PC-3 (cell line): ENCODE measurements around the gene ZNHIT6. TPM values are rescaled to one million over a fixed set of nuclear protein-coding genes. Genes with fewer than 3 reads are reported as not detected.

ENCODE experiments used
- ATAC-seq: fragments of 200-7000 bp; cut with Tn5 transposase; 2 replicates; pipeline ENCODE4 v1.9.1; 2020; ENCODE audit warnings: mild to moderate bottlenecking, moderate library complexity
- BruUV-seq: library from RNA; stranded (reverse); fragments of 400-500 nt; replicated peaks from 2 replicates; lab custom pipeline; 2021; lab: Mats Ljungman, UMichigan
- CTCF ChIA-PET: fragments of 300-600 bp; sonication (Branson Sonifier 250); formaldehyde crosslinking; loops from one replicate; lab custom pipeline; 2022; ENCODE audit warnings: antibody characterized with exemption; lab: Charles Lee
- POLR2A ChIA-PET: fragments of 300-600 bp; sonication (Branson Sonifier 250); formaldehyde crosslinking; loops from one replicate; lab custom pipeline; 2022; ENCODE audit warnings: antibody characterized with exemption; ENCODE audit not compliant: unreplicated experiment; lab: Charles Lee
- DNase-seq: peaks from one replicate; pipeline ENCODE4 v3.0.0-alpha.2; 2015
- H2AFZ ChIP-seq: fragments of 300-600 bp; sonication (generic); 2 replicates; pipeline ENCODE4 v1.6.0; 2016; ENCODE audit warnings: antibody characterized with exemption, low read length
- H3F3A ChIP-seq: fragments of 300-600 bp; sonication (generic); one replicate; pipeline ENCODE4 v1.6.0; 2017; ENCODE audit warnings: antibody characterized with exemption, low read length, control low read depth, mild to moderate bottlenecking; ENCODE audit not compliant: unreplicated experiment
- H3K27ac ChIP-seq: fragments of 300-600 bp; sonication (generic); 2 replicates; pipeline ENCODE4 v1.5.1; 2016; ENCODE audit warnings: mild to moderate bottlenecking, low read length
- H3K27me3 ChIP-seq: fragments of 300-600 bp; sonication (generic); 2 replicates; pipeline ENCODE4 v1.6.1; 2016; ENCODE audit warnings: low read length, mixed read lengths
- H3K36me3 ChIP-seq: fragments of 300-600 bp; sonication (generic); 2 replicates; pipeline ENCODE4 v1.6.1; 2016; ENCODE audit warnings: low read depth, mixed run types, low read length, mixed read lengths
- H3K4me1 ChIP-seq: fragments of 300-600 bp; sonication (generic); 2 replicates; pipeline ENCODE4 v1.5.1; 2016; ENCODE audit warnings: low read length; ENCODE audit not compliant: insufficient read depth
- H3K4me2 ChIP-seq: fragments of 300-600 bp; sonication (generic); 2 replicates; pipeline ENCODE4 v1.6.0; 2016; ENCODE audit warnings: low read length
- H3K4me3 ChIP-seq: fragments of 300-600 bp; sonication (generic); 2 replicates; pipeline ENCODE4 v1.5.1; 2016; ENCODE audit warnings: mild to moderate bottlenecking, low read length, mixed read lengths
- H3K79me2 ChIP-seq: fragments of 300-600 bp; sonication (generic); 2 replicates; pipeline ENCODE4 v1.6.1; 2017; ENCODE audit warnings: low read length, mixed read lengths
- H3K9ac ChIP-seq: fragments of 300-600 bp; sonication (generic); 2 replicates; pipeline ENCODE4 v1.6.0; 2016; ENCODE audit warnings: mild to moderate bottlenecking, low read length
- H3K9me2 ChIP-seq: fragments of 300-600 bp; sonication (generic); replicated peaks from 2 replicates; pipeline ENCODE4 v1.6.1; 2016; ENCODE audit warnings: mixed run types, low read length, mixed read lengths
- H3K9me3 ChIP-seq: fragments of 300-600 bp; sonication (generic); 2 replicates; pipeline ENCODE4 v1.6.1; 2016; ENCODE audit warnings: low read length, mixed read lengths
- H4K20me1 ChIP-seq: fragments of 300-600 bp; sonication (generic); 2 replicates; pipeline ENCODE4 v1.6.1; 2016; ENCODE audit warnings: low read length, mixed read lengths
- EZH2 ChIP-seq: fragments of 300-600 bp; sonication (generic); IDR thresholded peaks from one replicate; pipeline ENCODE4 v1.6.1; 2017; ENCODE audit warnings: antibody characterized with exemption, mild to moderate bottlenecking, low read length; ENCODE audit not compliant: unreplicated experiment
- EZH2phosphoT487 ChIP-seq: fragments of 300-600 bp; sonication (generic); IDR thresholded peaks from 2 replicates; pipeline ENCODE4 v1.6.1; 2018; ENCODE audit warnings: mild to moderate bottlenecking, antibody characterized with exemption, low read length, borderline replicate concordance
- intact Hi-C: fragments of 100-400 bp; cut with micrococcal nuclease; formaldehyde crosslinking; loops from 2 replicates; pipeline ENCODE4 v1.9.0; 2023
- total RNA-seq: library from RNA; depleted of rRNA; stranded (reverse); fragments of >200 nt; gene quantifications from 2 replicates; pipeline ENCODE4 v1.2.3, GENCODE V29; 2014
- TF ChIP-seq, protein P1 (sequence below): fragments of 300-600 bp; sonication (generic); conservative IDR thresholded peaks from 2 replicates; pipeline ENCODE4 v1.5.1; 2017; ENCODE audit warnings: antibody characterized with exemption, low read depth, mild to moderate bottlenecking, low read length

The ZNHIT6 gene
- total RNA-seq, 1 experiment from 2014 or later: 18.3 TPM

GRCh38 chr1:85623061-85623471 lies 85.2 kb downstream of the ZNHIT6 start:
- Histone ChIP-seq H3K4me3 (no peak overlapping the region), H3K4me2 (peak overlapping the region; percentile 57), H3K9me3 (no peaks in the 10 kb centered on the region), H3F3A (no peaks in the 10 kb centered on the region), H3K27me3 (no peaks in the 10 kb centered on the region), H2AFZ (no peak overlapping the region), H3K9ac (no peak overlapping the region), H3K36me3 (peaks cover 4% of the 10 kb centered on the region; the same call in 1 of the 2 replicates), H4K20me1 (no peaks in the 10 kb centered on the region), H3K79me2 (no peaks in the 10 kb centered on the region), H3K4me1 (peaks cover 23% of the 10 kb centered on the region), H3K27ac (peak overlapping the region; percentile 75), H3K9me2 (no peaks in the 10 kb centered on the region)
- TF ChIP-seq EZH2 (no peak), EZH2phosphoT487 (no peak)
- TF ChIP-seq, protein P1, sequence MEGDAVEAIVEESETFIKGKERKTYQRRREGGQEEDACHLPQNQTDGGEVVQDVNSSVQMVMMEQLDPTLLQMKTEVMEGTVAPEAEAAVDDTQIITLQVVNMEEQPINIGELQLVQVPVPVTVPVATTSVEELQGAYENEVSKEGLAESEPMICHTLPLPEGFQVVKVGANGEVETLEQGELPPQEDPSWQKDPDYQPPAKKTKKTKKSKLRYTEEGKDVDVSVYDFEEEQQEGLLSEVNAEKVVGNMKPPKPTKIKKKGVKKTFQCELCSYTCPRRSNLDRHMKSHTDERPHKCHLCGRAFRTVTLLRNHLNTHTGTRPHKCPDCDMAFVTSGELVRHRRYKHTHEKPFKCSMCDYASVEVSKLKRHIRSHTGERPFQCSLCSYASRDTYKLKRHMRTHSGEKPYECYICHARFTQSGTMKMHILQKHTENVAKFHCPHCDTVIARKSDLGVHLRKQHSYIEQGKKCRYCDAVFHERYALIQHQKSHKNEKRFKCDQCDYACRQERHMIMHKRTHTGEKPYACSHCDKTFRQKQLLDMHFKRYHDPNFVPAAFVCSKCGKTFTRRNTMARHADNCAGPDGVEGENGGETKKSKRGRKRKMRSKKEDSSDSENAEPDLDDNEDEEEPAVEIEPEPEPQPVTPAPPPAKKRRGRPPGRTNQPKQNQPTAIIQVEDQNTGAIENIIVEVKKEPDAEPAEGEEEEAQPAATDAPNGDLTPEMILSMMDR: no peak
- no TSS peak for BruUV-seq
- CTCF ChIA-PET: no interaction called here
- intact Hi-C loops: no loop called here
- ATAC-seq (peak; percentile 78), DNase-seq (peak; percentile 92)
- POLR2A ChIA-PET: interaction anchor here (0.5 to 0.8 kb wide), 4 partner anchors 41 to 65 kb away, joined by 3 to 6 read pairs (median 4); partner anchors contain the start of gene CCN1

DNA sequence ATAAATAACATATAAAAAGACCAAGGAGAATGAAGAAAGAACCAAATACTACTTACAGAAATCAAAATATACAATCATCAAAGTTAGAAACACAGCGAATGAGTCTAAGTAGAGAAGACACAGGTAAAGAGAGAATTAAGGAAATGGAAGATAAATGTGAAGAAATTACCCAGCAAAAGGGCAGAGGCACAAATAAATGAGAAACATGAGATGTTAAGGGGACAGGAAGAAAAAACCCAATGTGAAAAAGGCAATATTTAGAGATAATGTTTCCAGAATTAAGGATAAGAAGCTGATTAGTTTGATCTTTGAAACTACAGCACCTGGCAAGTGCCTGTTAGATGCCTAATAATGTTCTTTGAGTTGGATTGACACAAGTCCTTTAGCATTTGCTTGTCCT lies 86.8 kb downstream of the ZNHIT6 start:
- Histone ChIP-seq H3K36me3 (peaks cover 4% of the 10 kb centered on the region; the same call in 1 of the 2 replicates), H3K4me2 (no peak overlapping the region), H3K9me2 (no peaks in the 10 kb centered on the region), H3K4me3 (no peak overlapping the region), H3K4me1 (peaks cover 17% of the 10 kb centered on the region; the same call in 1 of the 2 replicates), H3F3A (no peaks in the 10 kb centered on the region), H3K9ac (no peak overlapping the region), H3K9me3 (no peaks in the 10 kb centered on the region), H3K27ac (no peak overlapping the region), H2AFZ (no peak overlapping the region), H3K27me3 (no peaks in the 10 kb centered on the region), H3K79me2 (no peaks in the 10 kb centered on the region), H4K20me1 (no peaks in the 10 kb centered on the region)
- ChIA-PET POLR2A (interaction anchor here (0.5 kb wide), 1 partner anchor 15 kb away, joined by 3 read pairs; no protein-coding TSS in a partner anchor), CTCF (no interaction called here)
- no peak for ATAC-seq
- TF ChIP-seq EZH2phosphoT487 (no peak), EZH2 (no peak)
- TF ChIP-seq, protein P1: no peak
- no peak for DNase-seq
- intact Hi-C loops: no loop called here
- no TSS peak for BruUV-seq

- peaks cover 4% of the 10 kb centered on the region; the same call in 1 of the 2 replicates for H3K36me3 ChIP-seq
- no peaks in the 10 kb centered on the region for H3K27me3 ChIP-seq
- H3K9me2 ChIP-seq: no peaks in the 10 kb centered on the region
- no peak overlapping the region for H3K4me3 ChIP-seq
- no peak overlapping the region for H3K9ac ChIP-seq
- no peak for DNase-seq
- ATAC-seq: no peak
- no peak overlapping the region for H3K4me2 ChIP-seq
- no peaks in the 10 kb centered on the region for H4K20me1 ChIP-seq
- no TSS peak for BruUV-seq
- no peak overlapping the region for H3K27ac ChIP-seq
- TF ChIP-seq, protein P1: no peak
- TF ChIP-seq EZH2: no peak
- H2AFZ ChIP-seq: no peak overlapping the region
- POLR2A ChIA-PET: no interaction called here
- no peaks in the 10 kb centered on the region for H3F3A ChIP-seq
- CTCF ChIA-PET: no interaction called here
- H3K79me2 ChIP-seq: no peaks in the 10 kb centered on the region
- H3K9me3 ChIP-seq: no peaks in the 10 kb centered on the region
- intact Hi-C loops: no loop called here
- H3K4me1 ChIP-seq: peaks cover 15% of the 10 kb centered on the region
Measured at GRCh38 chr1:85617633-85618100, 90.6 kb downstream of the ZNHIT6 start.
